OCI-LY3 (cell line): ENCODE measurements around the gene ZNF618.

Experiments
- H2AFZ ChIP-seq: fragments of 200-600, 300-600 bp; shearing (Covaris generic); 2 replicates; pipeline ENCODE4 v1.6.0; 2014; ENCODE audit warnings: antibody characterized with exemption, low read depth, low read length
- H3K27ac ChIP-seq: fragments of 200-600, 300-600 bp; sonication (generic); 2 replicates; pipeline ENCODE4 v1.5.1; 2014; ENCODE audit warnings: mild to moderate bottlenecking, low read length, moderate library complexity, mixed read lengths
- H3K27me3 ChIP-seq: fragments of 200-600, 300-600 bp; sonication (generic); 2 replicates; pipeline ENCODE4 v1.6.1; 2014; ENCODE audit warnings: low read depth, low read length, mixed read lengths
- H3K36me3 ChIP-seq: fragments of 200-600, 300-600 bp; sonication (generic); replicated peaks from 2 replicates; pipeline ENCODE3; 2014; ENCODE audit warnings: low read depth, low read length, mixed read lengths
- H3K4me1 ChIP-seq: fragments of 300-600, 200-600 bp; sonication (generic); 2 replicates; pipeline ENCODE4 v1.6.1; 2014; ENCODE audit warnings: low read length, mixed read lengths
- H3K4me2 ChIP-seq: fragments of 200-600, 300-600 bp; sonication (generic); 2 replicates; pipeline ENCODE4 v1.6.1; 2014; ENCODE audit warnings: low read length, mixed read lengths
- H3K4me3 ChIP-seq: fragments of 300-600, 200-600 bp; sonication (generic); 2 replicates; pipeline ENCODE4 v1.5.1; 2014; ENCODE audit warnings: antibody characterized with exemption, mild to moderate bottlenecking, low read length, moderate library complexity
- H3K79me2 ChIP-seq: fragments of 300-600, 200-600 bp; shearing (Covaris generic); 2 replicates; pipeline ENCODE4 v1.6.1; 2014; ENCODE audit warnings: mild to moderate bottlenecking, low read length, mixed read lengths
- H3K9ac ChIP-seq: fragments of 300-600, 200-600 bp; shearing (Covaris generic); 2 replicates; pipeline ENCODE4 v1.6.0; 2014; ENCODE audit warnings: mild to moderate bottlenecking, low read length, moderate library complexity
- H3K9me3 ChIP-seq: fragments of 200-600, 300-600 bp; shearing (Covaris generic); 2 replicates; pipeline ENCODE4 v1.6.1; 2014; ENCODE audit warnings: low read length, mixed read lengths; ENCODE audit not compliant: insufficient read depth
- H4K20me1 ChIP-seq: fragments of 200-600, 300-600 bp; sonication (generic); 2 replicates; pipeline ENCODE4 v1.6.1; 2016; ENCODE audit warnings: low read length, mixed read lengths; ENCODE audit not compliant: insufficient read depth
- EZH2phosphoT487 ChIP-seq: fragments of 200-600 bp; shearing (Covaris generic); IDR thresholded peaks from 2 replicates; pipeline ENCODE4 v1.6.1; 2018; ENCODE audit warnings: antibody characterized with exemption, mixed run types, low read depth
- TF ChIP-seq, protein P1 (sequence below): fragments of 200-600, 300-600 bp; sonication (generic); IDR thresholded peaks from 2 replicates; pipeline ENCODE4 v1.5.1; 2014; ENCODE audit warnings: antibody characterized with exemption, low read length, low read depth

ZNF618 gene

GRCh38 chr9:113964495-113965170, 88.5 kb downstream of the ZNF618 start:
- Histone ChIP-seq H2AFZ (no peak overlapping the region), H3K79me2 (no peaks in the 10 kb centered on the region), H4K20me1 (no peaks in the 10 kb centered on the region), H3K4me1 (no peaks in the 10 kb centered on the region), H3K9ac (no peak overlapping the region), H3K4me2 (no peak overlapping the region), H3K36me3 (no peaks in the 10 kb centered on the region), H3K27me3 (0 out of 2 replicates have a peak, but pooled peaks cover 7% of the 10 kb centered on the region), H3K27ac (no peak overlapping the region), H3K4me3 (no peak overlapping the region), H3K9me3 (no peaks in the 10 kb centered on the region)
- no peak for TF ChIP-seq EZH2phosphoT487

DNA sequence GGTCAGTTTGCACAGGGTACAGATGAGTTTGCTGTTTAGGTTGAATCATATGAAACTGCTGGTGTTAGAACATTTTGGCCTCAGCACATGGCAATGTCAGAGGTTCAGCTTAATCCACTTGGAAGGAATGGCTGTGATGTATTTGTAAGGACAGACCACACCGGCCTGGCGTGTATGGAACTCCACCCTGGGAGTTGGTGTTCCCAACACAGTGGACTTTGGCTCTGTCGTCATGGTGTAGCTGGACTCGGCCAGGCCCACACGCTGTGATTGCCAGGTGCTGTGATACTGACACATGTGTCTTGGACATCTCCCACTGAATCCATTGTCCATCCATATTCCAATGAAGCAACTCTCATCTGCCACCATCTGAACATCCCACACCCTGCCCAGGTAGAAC, 90.3 kb downstream of the ZNF618 start:
- Histone ChIP-seq H3K4me2 (no peak overlapping the region), H3K27ac (no peak overlapping the region), H3K79me2 (no peaks in the 10 kb centered on the region), H3K4me1 (no peaks in the 10 kb centered on the region), H3K9me3 (no peaks in the 10 kb centered on the region), H2AFZ (no peak overlapping the region), H3K4me3 (no peak overlapping the region), H3K36me3 (no peaks in the 10 kb centered on the region), H4K20me1 (no peaks in the 10 kb centered on the region), H3K27me3 (0 out of 2 replicates have a peak, but pooled peaks cover 7% of the 10 kb centered on the region), H3K9ac (no peak overlapping the region)
- TF ChIP-seq EZH2phosphoT487 = no peak
- TF ChIP-seq, protein P1, sequence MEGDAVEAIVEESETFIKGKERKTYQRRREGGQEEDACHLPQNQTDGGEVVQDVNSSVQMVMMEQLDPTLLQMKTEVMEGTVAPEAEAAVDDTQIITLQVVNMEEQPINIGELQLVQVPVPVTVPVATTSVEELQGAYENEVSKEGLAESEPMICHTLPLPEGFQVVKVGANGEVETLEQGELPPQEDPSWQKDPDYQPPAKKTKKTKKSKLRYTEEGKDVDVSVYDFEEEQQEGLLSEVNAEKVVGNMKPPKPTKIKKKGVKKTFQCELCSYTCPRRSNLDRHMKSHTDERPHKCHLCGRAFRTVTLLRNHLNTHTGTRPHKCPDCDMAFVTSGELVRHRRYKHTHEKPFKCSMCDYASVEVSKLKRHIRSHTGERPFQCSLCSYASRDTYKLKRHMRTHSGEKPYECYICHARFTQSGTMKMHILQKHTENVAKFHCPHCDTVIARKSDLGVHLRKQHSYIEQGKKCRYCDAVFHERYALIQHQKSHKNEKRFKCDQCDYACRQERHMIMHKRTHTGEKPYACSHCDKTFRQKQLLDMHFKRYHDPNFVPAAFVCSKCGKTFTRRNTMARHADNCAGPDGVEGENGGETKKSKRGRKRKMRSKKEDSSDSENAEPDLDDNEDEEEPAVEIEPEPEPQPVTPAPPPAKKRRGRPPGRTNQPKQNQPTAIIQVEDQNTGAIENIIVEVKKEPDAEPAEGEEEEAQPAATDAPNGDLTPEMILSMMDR = no peak

- H3K79me2 ChIP-seq = no peaks in the 10 kb centered on the region
- no peaks in the 10 kb centered on the region for H4K20me1 ChIP-seq
- no peak for TF ChIP-seq EZH2phosphoT487
- TF ChIP-seq, protein P1 = no peak
- H2AFZ ChIP-seq = no peak overlapping the region
- H3K4me2 ChIP-seq = no peak overlapping the region
- H3K27me3 ChIP-seq = 0 out of 2 replicates have a peak, but pooled peaks cover 7% of the 10 kb centered on the region
- no peaks in the 10 kb centered on the region for H3K36me3 ChIP-seq
- no peaks in the 10 kb centered on the region for H3K9me3 ChIP-seq
- no peak overlapping the region for H3K9ac ChIP-seq
- H3K4me3 ChIP-seq = no peak overlapping the region
- no peak overlapping the region for H3K27ac ChIP-seq
- H3K4me1 ChIP-seq = no peaks in the 10 kb centered on the region
Observed at GRCh38 chr9:113967380-113967779, 91.3 kb downstream of the ZNF618 start.

- Histone ChIP-seq H3K9me3 (no peaks in the 10 kb centered on the region), H4K20me1 (no peaks in the 10 kb centered on the region), H3K4me3 (no peak overlapping the region), H3K27ac (no peak overlapping the region), H3K9ac (no peak overlapping the region), H3K36me3 (no peaks in the 10 kb centered on the region), H3K4me1 (no peaks in the 10 kb centered on the region), H3K79me2 (no peaks in the 10 kb centered on the region), H3K4me2 (no peak overlapping the region), H2AFZ (no peak overlapping the region), H3K27me3 (0 out of 2 replicates have a peak, but pooled peaks cover 7% of the 10 kb centered on the region)
- TF ChIP-seq, protein P1 = no peak
- TF ChIP-seq EZH2phosphoT487 = no peak
Observed at GRCh38 chr9:113969343-113969742, 93.2 kb downstream of the ZNF618 start.
